Retina (tissue), 1 donor: ENCODE measurements around the gene IMPA2.
"Not testable (repeated sequence)": the region's sequence is repeated elsewhere in the genome, so short reads cannot be mapped to it uniquely, and the experiment has no call there.

Source experiments
- DNase-seq: peaks from one replicate; pipeline ENCODE4 v3.0.0-alpha.2; 2016

Gene IMPA2

GRCh38 chr18:12053289-12053688, 72.0 kb downstream of the IMPA2 start:
- DNase-seq = no peak

DNA sequence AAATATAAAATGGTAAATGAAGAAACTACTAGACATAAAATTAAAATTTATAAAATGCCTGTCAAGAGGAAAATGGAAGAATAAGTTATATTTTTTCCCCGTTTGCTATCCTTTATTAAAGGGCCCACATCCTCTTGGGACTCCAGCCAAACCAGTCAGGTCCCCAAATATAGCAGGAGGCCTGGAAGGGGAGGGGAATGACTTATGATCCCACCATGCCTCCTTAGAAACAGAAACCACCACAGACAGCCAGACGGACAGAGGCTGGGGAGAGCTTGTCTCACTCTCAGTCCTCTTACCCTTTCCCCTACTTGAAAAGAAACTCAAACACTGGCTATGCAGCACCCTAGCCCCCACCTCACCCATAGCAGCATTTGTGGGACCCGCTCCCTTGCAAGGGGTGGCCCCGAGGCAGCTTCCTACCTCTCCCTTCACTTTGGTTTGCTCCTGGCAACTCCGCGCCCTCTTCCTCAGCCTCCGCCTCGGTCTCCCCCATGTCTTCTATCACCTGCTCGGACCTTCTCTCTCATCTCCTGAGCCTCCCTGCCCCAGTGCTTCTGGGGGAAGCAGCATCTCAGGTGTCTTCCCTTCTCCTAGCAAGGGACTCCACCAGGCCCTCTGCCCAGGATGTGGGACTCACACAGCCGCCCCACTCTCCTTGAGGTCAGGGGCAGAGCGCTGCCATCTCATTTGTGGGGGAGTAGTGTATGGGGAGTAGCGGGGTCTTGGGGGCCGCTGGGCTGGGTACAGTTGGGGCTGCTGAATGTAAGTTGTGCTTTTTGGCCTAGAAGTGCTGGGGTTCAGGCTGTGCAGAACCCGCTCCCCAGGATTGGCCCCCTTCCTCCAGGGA, 75.0 kb downstream of the IMPA2 start:
- no peak for DNase-seq

DNA sequence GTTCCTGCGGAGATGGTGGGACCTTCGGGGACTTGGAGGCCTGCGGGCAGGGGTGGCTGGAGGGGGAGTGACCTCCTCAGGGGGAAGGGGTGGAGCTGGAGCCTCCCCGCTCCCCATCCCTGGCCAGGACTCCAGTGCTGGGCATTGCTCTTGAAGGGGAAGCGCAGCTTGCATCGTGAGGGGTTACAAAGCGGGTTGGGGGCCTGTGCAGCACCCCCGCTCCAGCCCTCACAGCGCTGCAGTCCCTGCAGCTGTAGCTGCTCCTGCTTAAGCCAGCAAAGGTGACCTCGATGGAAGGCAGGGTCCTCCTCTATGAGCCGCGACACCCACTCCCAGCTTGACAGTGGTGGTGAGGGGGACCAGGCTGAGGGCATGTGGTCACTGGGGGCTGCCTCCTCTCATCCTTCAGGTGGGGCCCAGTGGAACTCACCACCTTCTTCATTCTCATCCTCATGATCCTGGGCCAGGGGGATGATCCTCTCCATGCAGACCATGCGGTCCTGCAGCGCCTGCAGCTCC, 75.6 kb downstream of the IMPA2 start:
- no peak for DNase-seq

- DNase-seq = no peak
These were observed 76.2 kb downstream of the IMPA2 start for GRCh38 chr18:12057419-12058039.

DNA sequence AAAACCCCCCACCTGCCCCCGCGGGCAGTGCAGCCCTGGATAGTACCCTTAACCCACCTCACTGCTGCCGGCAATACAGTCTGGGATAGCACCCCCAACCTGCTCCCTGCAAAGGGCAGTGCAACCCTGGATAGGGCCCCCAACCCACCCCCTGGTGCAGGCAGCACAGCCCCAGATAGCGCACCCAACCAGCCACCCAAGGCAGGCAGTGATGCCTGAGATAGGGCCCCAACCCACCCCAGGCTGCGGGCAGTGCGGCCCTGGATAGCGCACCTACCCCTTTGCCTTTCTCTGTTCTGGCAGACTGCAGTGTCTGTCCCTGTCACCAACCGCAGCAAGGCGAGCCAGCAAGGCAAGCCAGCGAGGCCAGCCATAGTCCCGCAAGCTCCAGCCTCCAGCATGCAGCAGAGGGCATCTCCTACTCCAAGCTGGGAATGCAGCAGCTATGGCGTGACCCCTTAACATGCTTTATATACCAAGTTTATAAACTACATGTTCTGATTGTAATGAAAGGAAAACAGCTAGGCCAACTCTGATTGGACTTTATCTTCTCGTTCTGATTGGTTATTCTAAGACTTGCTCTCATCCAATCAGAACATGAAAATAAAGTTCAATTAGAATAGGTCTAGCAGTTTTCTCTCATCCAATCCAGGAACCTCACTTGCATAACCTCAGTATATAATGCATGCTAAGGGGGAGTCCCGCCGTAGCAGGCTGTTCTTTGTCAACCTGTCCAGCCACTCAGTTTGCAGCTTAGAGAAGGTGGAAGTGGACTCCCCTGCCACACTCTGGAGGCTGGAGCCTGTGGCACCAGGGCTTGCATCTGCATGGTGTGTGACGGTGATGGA, 78.3 kb downstream of the IMPA2 start:
- no peak for DNase-seq

GRCh38 chr18:12060182-12060870, 79.0 kb downstream of the IMPA2 start:
- DNase-seq = no peak

GRCh38 chr18:12061685-12062084, 80.4 kb downstream of the IMPA2 start:
- no peak for DNase-seq

GRCh38 chr18:12062974-12063373, 81.7 kb downstream of the IMPA2 start:
- DNase-seq = no peak

DNA sequence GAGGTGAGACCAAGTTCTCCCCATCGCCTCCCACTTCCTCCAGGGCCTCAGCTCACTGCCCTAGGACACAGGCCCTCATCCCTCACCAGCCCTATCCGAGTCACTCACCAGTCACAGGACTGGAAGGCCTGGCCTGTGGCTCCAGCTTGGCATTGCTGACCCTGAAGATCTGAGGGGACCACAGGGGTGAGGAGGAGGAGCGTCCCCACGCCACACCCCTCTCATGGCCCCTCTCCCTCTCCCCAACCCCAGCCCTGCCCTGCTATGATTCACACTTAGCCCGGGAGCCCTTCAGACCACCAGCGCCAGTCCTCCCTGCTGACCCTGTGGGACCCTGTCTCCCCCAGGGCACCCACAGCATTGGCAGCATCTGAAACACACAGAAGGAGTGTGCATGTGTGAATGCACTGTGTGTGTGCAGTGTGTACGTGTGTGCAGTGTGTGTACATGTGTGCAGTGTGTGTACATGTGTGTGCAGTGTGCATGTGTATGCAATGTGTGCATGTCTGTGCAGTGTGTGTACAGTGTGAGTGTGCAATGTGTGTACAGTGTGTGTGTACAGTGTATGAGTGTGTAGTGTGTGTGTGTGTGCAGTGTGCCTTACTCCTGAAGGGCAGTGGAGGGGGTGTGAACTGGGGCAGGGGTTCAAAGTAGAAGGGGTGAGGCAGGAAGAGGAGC, 82.9 kb downstream of the IMPA2 start:
- no peak for DNase-seq

DNA sequence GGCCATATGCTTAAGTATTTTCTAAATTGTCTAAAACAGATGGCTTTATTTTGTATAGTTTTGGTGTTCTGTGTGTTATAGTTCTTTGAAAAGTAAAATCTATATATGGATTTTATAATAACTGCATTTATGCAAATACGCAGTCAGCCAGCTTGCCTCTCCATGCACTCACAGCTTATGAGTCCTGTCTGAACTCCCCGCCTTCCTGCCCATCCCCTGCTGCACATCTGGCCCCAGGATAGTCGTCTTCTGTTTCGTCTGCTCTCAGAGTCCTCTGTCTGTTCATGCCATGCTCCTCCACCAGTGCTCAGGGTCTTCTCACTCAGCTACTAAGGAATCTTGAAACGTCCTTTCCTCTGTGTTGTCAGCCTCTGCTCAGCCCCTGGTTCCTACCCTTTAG, 84.1 kb downstream of the IMPA2 start:
- DNase-seq = no peak

DNA sequence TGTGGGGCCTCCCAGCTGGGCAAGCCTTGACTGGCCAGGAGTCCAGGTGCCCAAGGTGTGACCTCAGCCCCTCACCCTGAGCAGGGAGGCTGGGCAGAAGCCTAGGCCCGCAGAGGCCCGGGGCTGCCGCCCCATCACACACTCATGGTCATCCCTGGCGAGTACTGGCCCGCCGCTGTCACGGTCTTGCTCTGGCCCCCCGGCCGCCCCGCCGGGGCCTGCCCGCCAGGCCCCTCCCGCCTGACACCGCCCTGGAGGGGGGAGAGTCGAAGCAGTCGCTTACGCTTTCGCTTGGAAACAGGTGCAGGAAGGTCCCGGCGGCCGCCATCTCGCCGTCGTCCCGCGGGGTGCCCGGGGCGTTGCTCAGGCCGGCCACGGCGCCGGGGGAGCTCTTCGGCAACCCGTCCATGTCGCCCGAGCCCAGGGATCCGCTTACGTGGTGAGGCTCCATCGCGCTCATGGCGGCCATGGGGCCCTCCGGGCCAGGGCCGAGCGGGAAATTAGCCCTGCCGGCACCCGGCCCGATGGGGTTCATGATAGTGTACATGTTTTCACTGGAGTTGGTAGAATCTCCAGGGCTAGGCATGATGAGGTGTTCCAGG, 85.7 kb downstream of the IMPA2 start:
- no peak for DNase-seq

DNA sequence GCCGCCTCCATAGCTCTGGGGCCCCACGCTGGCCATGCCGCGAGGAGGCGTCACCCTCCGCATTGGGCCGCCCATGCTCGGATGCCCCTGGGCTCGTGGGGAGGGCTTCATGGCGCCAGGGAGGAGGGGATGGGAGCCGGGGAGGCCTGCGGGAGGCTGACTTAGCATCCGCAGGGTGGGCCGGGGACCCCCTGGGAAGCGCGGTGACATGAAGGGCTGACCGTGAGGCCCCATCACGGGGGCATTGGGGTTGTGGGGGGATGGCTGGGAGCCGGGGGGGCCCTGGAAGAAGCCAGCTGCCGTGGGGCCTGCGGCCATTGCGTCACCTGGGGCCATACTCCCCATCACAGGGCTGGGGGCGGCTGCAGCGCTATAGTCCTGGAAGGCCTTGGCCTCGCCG, 86.4 kb downstream of the IMPA2 start:
- no peak for DNase-seq

DNA sequence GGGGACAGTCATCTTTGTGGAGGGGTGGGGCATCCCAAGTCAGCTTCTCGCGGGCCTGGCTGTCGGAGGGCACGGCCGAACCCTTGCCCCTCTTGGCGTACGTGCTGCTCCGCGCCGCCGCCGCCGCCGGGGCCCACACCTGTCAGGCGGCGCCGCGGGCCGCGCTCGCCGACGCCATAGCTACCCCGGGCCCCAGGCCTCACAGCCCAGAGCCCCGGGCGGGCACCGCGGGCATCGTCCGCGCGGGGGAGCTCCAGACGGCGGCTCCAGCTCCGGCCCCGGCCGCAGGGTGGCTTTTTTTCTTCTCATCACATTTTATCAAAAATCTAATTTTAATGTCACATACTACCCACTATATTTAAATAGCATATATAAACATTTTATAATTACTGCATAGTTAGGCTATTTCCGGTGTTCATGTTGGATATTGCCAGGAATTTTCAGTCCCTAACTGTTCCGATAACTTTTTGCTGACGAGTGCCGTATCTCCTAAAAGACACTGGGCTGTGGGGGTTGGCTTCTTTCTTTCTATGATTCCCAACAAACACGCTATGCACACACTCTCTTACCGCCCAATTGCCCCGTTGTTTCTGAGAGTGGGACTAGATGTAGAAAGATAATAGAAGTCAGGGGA, 87.1 kb downstream of the IMPA2 start:
- DNase-seq = not testable (repeated sequence)

DNA sequence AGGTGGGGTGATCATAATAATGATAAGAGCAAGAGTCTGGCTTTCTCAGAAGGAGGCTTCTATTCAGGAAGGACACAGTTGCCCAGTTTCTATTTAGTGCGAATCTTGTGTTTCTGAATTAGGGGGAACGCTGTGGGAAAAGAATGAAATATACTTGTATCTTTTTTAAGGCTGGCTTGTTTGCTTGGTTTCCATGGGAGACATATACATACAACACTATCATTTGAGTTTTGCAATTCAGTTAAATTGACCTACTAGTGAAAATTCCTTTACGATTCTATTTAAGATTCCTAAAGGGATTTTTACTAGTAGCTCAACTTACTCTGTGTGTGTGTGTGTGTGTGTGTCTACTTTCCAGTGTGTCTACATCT, 87.6 kb downstream of the IMPA2 start:
- no peak for DNase-seq

GRCh38 chr18:12071066-12071465, 89.8 kb downstream of the IMPA2 start:
- not testable (repeated sequence) for DNase-seq

- no peak for DNase-seq
These were observed 91.7 kb downstream of the IMPA2 start for GRCh38 chr18:12072996-12073395.

DNA sequence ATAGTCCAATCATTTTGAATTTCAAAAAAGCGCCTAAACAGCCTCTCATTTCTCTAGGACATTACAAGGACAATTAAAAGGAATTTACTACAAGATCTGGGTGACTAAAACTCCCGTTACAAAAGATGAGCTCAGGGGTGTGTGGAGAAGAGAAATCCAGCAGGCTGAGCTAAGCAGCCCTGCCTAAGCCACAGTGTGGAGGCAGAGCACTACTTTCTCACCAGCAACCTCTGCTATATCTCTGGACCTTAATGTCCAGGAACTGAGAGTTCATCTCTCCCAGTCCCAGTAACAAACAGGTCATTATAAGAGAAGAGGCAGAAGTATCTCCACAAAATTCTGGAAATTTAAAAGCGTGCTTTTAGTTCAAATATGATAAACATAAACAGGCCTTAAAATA, 93.4 kb downstream of the IMPA2 start:
- DNase-seq = no peak

DNA sequence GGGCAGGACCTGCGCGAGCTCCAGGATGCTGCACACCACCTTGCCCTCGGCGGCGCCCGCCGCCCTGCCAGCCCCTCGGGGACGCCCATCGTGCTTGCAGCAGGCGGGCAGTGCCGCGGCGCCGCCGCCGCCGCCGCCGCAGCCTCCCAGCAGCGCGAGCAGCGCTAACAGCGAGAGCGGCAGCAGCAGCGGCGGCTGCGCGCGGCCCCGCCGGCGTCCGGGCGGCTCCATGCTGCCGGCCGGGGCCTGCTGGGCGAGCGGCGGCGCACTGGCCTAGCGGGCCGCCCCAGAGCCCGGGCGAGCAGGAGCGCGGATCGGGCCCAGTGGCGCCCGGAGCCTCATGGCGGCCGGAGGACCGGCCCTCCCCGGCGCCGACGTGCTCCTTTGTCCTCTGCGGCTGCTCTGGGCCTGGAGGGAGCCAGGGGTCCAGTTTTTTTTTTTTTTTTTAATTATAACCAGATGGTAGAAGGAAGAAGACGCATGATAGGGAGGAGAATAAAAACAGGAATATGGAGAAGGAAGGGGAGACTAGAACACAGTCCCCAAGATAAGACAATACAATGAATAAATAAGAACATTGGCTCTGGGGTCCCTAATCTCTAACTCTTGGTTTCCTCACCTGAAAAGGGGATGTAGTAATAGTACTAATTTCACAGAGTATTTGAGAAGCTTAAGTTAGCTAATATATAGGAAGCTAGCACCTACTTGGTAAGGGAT, 95.3 kb downstream of the IMPA2 start:
- peak; percentile 23 for DNase-seq

DNA sequence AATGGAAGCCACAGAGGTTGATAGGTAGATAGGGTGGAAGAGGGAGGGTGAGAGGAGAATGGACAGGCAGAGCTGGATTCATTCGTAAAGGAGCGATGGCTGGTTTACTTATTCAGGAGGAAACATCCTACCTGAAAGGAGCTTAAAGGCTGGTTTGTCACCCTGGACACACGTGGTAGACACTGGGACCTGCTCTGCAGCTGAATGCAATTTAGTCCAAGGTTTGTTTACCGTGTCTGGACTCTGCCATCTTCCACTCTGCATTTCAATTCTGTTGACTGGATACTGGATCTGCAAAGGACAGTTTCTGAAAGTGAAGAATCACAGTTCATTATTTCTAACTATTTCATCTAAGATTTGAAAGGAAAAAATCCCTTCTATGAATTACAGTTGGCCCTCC, 96.7 kb downstream of the IMPA2 start:
- not testable (repeated sequence) for DNase-seq

GRCh38 chr18:12079491-12080237, 98.4 kb downstream of the IMPA2 start:
- DNase-seq = no peak
